Stimulated activated naive B cell treated with anti-CD40 and anti-IgM and Interleukin-4, amounts not matched to agents 10 μg/mL and 1 μg/mL and 100 μg/mL, for 72 hours (primary cell): ENCODE data around the gene CARMIL3.
"Not testable (repeated sequence)": the region's sequence is repeated elsewhere in the genome, so short reads cannot be mapped to it uniquely, and the experiment has no call there.

Experiments
- ATAC-seq, 2 donors: fragments of 150-1000 bp; cut with Tn5 transposase; replicated peaks; 2 replicates each; pipeline ENCODE4 v1.10.0; 2021; ENCODE audit warnings: moderate library complexity in 1 of 2
- DNase-seq: peaks from one replicate; pipeline ENCODE4 v3.0.0; 2021
- H3K27ac Mint-ChIP-seq: one replicate; pipeline ENCODE4 v1.8.0; 2022; ENCODE audit warnings: mild to moderate bottlenecking, mixed read lengths
- H3K27me3 Mint-ChIP-seq, 2 donors: one replicate each; pipeline ENCODE4 v1.8.0; 2022; ENCODE audit warnings: mixed read lengths in 2 of 2
- H3K36me3 Mint-ChIP-seq, 2 donors: one replicate each; pipeline ENCODE4 v1.8.0; 2022; ENCODE audit warnings: mixed read lengths in 2 of 2, mild to moderate bottlenecking in 1 of 2
- H3K4me1 Mint-ChIP-seq, 2 donors: one replicate each; pipeline ENCODE4 v1.8.0; 2022; ENCODE audit warnings: mixed read lengths in 2 of 2, mild to moderate bottlenecking in 1 of 2
- H3K4me3 Mint-ChIP-seq, 2 donors: one replicate each; pipeline ENCODE4 v1.8.0; 2022; ENCODE audit warnings: mild to moderate bottlenecking in 2 of 2, mixed read lengths in 2 of 2, moderate library complexity in 1 of 2
- H3K9me3 Mint-ChIP-seq, 2 donors: one replicate each; pipeline ENCODE4 v1.8.0; 2022; ENCODE audit warnings: mixed read lengths in 2 of 2, mild to moderate bottlenecking in 1 of 2

Gene CARMIL3, protein sequence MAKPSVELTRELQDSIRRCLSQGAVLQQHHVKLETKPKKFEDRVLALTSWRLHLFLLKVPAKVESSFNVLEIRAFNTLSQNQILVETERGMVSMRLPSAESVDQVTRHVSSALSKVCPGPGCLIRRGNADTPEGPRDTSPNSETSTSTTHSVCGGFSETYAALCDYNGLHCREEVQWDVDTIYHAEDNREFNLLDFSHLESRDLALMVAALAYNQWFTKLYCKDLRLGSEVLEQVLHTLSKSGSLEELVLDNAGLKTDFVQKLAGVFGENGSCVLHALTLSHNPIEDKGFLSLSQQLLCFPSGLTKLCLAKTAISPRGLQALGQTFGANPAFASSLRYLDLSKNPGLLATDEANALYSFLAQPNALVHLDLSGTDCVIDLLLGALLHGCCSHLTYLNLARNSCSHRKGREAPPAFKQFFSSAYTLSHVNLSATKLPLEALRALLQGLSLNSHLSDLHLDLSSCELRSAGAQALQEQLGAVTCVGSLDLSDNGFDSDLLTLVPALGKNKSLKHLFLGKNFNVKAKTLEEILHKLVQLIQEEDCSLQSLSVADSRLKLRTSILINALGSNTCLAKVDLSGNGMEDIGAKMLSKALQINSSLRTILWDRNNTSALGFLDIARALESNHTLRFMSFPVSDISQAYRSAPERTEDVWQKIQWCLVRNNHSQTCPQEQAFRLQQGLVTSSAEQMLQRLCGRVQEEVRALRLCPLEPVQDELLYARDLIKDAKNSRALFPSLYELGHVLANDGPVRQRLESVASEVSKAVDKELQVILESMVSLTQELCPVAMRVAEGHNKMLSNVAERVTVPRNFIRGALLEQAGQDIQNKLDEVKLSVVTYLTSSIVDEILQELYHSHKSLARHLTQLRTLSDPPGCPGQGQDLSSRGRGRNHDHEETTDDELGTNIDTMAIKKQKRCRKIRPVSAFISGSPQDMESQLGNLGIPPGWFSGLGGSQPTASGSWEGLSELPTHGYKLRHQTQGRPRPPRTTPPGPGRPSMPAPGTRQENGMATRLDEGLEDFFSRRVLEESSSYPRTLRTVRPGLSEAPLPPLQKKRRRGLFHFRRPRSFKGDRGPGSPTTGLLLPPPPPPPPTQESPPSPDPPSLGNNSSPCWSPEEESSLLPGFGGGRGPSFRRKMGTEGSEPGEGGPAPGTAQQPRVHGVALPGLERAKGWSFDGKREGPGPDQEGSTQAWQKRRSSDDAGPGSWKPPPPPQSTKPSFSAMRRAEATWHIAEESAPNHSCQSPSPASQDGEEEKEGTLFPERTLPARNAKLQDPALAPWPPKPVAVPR (N-terminal part only)

DNA sequence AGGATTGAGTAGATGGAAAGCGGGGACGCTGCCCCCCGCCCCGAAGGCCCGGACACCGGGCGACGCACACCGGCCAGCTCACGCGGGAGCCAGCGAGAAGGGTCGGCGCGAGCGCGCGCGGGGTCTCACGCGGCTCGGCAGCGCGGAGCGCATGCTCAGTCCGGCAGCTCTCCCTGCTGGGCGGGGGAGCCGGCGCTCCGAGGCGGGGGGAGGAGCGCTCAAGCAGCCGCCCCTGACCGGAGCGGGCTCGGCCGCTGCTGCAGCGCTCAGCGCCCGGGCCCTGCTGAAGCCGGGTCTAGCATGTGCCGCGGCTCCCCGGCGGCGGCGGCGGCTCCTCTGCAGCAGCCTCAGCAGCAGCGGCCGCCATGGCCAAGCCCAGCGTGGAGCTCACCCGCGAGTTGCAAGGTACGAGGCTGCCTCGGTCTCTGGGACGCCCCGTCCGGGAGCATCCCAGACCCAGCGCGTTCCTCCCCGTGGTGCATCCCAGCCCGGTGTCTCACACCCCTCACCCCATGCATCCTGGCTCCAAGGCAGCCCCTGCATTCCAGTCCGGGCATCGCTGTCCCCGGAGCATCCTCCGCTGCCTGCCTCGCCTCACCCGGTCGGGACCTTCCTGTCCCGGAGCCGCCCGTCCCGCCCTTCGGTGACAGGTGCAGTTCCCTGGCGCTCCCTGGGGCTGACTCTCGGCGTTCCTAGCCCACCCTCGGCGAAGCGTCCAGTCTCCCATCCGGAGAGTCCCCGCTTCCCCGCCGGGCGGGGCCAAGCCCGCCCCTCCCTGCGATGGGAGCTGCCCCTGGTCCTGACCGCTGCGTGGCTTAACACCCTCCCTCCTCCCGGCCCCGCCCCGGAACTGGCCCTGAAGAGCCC lies at the start of gene CARMIL3:
Gene CARMIL3 (plus strand): TSS at position 221 of the 867 bp plus-strand sequence. CDS start 145 bp downstream, at position 366.
- Mint-ChIP-seq H3K9me3 (no peaks in the 10 kb centered on the region), H3K27ac (peak within 1 kb of the TSS; percentile 65), H3K27me3 (peaks cover 25 to 34% of the 10 kb centered on the region in 2 donors), H3K36me3 (no peaks in the 10 kb centered on the region), H3K4me1 (peaks cover 32 to 44% of the 10 kb centered on the region in 2 donors), H3K4me3 (peak within 1 kb of the TSS; percentile 81 to 88)
- peak; percentile 84 to 86 for ATAC-seq
- DNase-seq = peak; percentile 57

DNA sequence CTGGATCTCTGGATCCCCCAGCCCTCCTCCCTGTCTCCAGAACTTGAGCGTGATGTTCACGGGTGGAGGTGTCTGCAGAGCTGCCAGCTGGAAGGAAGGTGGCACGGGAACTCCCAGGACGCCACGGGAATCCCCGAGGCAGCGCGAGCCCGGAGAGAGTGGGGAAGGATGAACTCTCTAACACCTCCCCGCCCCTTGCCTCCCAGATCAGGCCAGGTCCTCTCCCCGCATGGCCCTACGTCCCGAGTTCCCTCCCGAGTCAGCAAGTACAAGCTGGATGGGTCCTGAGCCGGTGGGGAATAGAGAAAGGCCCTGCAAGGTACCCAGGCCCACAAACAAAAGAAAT lies 45.4 kb upstream of the CARMIL3 start:
- H3K9me3 Mint-ChIP-seq, H3K27me3 Mint-ChIP-seq, H3K27ac Mint-ChIP-seq, DNase-seq, H3K36me3 Mint-ChIP-seq: not testable (repeated sequence)
- peaks cover 13 to 28% of the 10 kb centered on the region in 2 donors for H3K4me1 Mint-ChIP-seq
- peak; percentile 41 to 45 for ATAC-seq
- peak overlapping the region; percentile 17 to 83 for H3K4me3 Mint-ChIP-seq

DNA sequence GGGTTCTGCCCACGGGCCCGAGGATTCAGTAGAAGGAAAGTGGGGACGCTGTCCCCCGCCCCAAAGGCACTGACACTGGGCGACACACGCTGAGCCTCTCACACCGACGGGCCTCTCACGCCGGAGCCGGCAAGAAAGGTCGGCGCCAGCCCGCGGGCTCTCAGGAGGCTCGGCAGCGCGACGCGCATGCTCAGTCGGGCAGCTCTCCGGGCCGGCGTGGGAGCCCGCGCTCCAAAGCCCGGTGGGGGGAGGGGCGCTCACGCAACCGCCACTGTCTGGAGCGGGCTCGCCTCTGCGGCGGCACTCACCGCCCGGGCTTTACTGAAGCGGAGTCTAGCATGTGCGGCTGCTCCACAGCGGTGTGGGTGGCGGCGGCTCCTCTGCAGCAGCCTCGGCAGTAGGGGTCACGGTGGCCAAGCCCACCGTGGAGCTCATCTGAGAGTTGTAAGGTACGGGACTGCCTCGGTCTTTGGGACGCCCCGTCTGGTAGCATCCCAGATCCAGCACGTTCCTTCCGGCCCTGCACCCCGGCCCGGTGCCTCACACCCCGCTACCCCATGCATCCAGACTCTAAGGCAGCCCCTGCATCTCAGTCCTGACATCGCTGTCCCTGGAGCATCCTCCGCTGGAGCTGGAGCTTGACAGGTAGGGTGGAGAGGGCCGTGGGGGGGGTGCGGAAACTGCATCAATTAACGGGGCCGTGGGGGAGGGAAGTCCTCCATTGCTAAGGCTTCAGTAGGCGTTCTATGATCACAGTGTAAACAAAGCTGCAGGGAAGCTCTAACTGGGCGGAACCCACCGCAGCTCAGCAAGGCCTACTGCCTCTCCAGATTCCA lies 44.8 kb upstream of the CARMIL3 start:
- peak overlapping the region; percentile 82 to 83 for H3K4me3 Mint-ChIP-seq
- not testable (repeated sequence) for H3K9me3 Mint-ChIP-seq, H3K27me3 Mint-ChIP-seq, H3K36me3 Mint-ChIP-seq
- DNase-seq (peak; percentile 54), ATAC-seq (peak; percentile 92 to 95)
- H3K4me1 Mint-ChIP-seq = peaks cover 13 to 28% of the 10 kb centered on the region in 2 donors
- H3K27ac Mint-ChIP-seq = peak overlapping the region; percentile 65

DNA sequence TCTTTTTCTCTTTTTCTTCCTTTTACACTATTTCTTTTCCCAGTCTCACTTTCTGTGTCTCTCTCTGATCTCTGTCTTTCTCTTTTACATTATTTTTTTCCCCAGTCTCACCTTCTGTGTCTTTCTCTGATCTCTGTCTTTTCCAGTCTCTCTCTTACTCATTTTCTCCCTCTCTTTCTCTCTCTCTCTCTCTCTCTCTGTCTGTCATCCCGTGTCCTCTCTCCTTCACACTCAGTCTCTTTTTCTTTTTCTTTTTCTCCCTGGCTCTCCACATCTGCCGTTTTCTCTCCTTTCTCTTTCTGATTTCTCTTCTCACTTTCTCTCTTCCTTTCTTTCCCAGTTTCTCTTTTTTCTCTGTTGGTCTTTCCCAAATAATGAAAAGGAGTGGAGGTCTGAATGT lies 40.8 kb upstream of the CARMIL3 start:
- no peaks in the 10 kb centered on the region for H3K27me3 Mint-ChIP-seq
- DNase-seq = no peak
- no peaks in the 10 kb centered on the region for H3K36me3 Mint-ChIP-seq
- no peak for ATAC-seq
- H3K27ac Mint-ChIP-seq = peak overlapping the region; percentile 1
- H3K4me1 Mint-ChIP-seq = peaks cover 13 to 28% of the 10 kb centered on the region in 2 donors
- H3K4me3 Mint-ChIP-seq = no peak overlapping the region
- H3K9me3 Mint-ChIP-seq = no peaks in the 10 kb centered on the region

DNA sequence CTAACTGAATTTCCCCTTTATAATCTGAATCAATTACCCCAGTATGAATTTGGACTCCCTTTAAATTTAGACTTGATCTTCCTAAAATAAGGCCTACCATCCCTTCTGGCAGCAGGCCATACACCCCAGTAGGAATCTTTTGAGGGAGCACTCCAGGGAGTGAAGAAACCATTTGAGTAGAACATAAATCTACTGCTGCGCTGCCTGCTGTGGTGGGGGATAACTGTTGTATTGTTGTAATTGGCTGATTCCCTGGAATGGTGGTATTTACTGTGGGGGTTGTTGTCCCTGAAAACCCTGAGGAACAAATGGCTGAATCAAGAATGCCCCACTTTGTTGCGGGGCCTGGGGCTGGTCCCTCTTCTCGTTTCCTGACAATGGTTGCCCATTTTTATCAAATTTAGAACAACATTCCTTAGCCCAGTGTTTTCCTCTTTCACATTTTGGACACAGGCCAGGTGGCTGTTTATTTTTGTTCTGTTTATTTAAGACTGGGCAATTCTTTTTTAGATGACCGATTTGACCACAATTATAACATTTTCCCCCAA lies 39.0 kb upstream of the CARMIL3 start:
- H3K36me3 Mint-ChIP-seq, DNase-seq, H3K4me3 Mint-ChIP-seq, H3K9me3 Mint-ChIP-seq, H3K27me3 Mint-ChIP-seq, ATAC-seq, H3K27ac Mint-ChIP-seq: not testable (repeated sequence)
- peaks cover 17 to 41% of the 10 kb centered on the region in 2 donors for H3K4me1 Mint-ChIP-seq

DNA sequence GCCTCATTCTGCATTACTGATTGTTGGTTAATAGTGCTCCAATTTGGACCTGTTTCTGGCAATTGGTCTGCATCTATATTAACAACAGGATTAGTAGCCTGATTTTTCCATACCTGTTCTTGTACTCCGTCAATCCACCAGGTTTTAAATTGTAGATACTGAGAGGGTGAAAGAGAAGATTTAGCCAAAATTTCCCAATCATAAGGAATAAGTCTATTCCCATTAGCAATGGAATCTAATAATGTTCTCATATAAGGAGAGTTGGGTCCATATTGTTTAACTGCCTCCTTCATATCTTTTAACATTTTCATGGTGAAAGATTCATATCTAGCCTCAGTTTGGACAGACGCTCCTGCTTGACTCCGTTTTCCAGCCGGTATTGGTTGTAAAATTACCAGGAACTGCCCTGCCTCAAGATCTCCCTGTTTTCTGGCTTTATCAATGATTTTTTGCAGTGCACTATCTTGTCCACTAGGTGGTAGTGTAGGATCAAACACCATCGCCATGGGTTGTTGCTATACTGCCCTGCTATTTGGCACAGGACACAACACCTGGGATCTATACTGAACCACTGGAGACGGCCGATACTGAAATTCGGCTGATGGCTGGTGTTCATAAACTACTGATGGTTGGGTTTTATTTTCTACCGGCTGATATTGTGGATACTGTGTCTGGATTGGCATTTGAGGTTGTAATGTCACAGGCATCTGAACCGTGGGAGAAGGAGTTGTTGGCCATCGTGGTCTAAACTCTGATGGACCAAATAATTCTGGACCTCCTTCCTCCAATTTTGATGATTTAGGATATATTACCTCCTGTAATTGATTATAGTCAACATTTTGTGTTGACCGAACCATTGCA lies 37.9 kb upstream of the CARMIL3 start:
- H3K27me3 Mint-ChIP-seq = peaks cover 0 to 6% of the 10 kb centered on the region in 2 donors
- no peaks in the 10 kb centered on the region for H3K9me3 Mint-ChIP-seq
- H3K27ac Mint-ChIP-seq = no peak overlapping the region
- ATAC-seq (peak; percentile 91 to 93), DNase-seq (peak; percentile 47)
- peaks cover 15 to 35% of the 10 kb centered on the region in 2 donors for H3K4me1 Mint-ChIP-seq
- H3K36me3 Mint-ChIP-seq = no peaks in the 10 kb centered on the region
- no peak overlapping the region for H3K4me3 Mint-ChIP-seq

DNA sequence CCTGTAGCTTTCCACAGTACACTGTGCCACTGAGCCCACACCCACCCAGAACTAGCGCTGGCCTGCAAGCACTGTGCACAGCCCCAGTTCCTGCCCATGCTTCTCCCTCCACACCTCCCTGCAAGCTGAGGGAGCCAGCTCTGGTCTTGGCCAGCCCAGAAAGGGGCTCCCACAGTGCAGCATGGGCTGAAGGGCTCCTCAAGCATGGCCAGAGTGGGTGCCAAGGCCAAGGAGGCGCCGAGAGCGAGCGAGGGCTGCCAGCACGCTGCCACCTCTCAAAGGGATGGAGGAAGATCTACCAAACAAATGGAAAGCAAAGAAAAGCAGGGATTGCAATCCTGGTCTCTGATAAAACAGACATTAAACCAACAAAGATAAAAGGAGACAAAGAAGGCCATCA lies 36.1 kb upstream of the CARMIL3 start:
- not testable (repeated sequence) for H3K27me3 Mint-ChIP-seq, H3K4me3 Mint-ChIP-seq, DNase-seq, H3K36me3 Mint-ChIP-seq, ATAC-seq, H3K27ac Mint-ChIP-seq, H3K9me3 Mint-ChIP-seq
- peaks cover 10 to 20% of the 10 kb centered on the region in 2 donors for H3K4me1 Mint-ChIP-seq

DNA sequence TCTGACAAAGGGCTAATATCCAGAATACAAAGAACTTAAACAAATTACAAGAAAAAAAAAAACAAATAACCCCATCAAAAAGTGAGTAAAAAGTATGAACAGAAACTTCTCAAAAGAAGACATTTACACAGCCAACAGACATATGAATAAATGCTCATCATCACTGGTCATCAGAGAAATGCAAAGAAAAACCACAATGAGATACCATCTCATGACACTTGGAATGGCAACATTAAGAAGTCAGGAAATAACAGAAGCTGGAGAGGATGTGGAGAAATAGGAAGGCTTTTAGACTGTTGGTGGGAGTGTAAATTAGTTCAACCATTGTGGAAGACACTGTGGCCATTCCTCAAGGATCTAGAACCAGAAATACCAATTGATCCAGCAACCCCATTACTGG lies 32.8 kb upstream of the CARMIL3 start:
- H3K27ac Mint-ChIP-seq, H3K9me3 Mint-ChIP-seq, ATAC-seq, H3K36me3 Mint-ChIP-seq, H3K4me3 Mint-ChIP-seq, H3K27me3 Mint-ChIP-seq, DNase-seq: not testable (repeated sequence)
- peaks cover 6 to 14% of the 10 kb centered on the region in 2 donors for H3K4me1 Mint-ChIP-seq

DNA sequence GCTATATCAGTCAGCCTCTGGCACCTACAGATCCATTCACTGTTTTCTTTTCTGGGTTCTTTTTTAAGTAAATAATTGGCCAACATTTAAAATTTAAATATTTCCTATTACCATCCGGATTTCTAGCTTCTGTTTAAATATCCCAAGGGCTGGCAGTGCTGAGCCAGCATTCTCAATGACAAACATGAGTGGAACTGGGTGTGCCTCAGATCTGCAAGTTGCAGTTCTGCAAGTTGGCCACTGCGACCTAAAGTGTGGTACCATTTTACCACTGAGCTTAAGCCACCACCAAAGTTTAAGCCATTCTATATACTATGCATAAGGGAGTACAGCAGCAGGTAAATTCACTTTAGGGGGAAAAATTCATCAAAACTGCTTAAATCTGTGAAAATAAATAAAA lies 31.9 kb upstream of the CARMIL3 start:
- ATAC-seq = peak; percentile 69 to 71
- H3K9me3 Mint-ChIP-seq, H3K27me3 Mint-ChIP-seq, DNase-seq, H3K27ac Mint-ChIP-seq, H3K4me3 Mint-ChIP-seq, H3K36me3 Mint-ChIP-seq: not testable (repeated sequence)
- peaks cover 6 to 14% of the 10 kb centered on the region in 2 donors for H3K4me1 Mint-ChIP-seq

DNA sequence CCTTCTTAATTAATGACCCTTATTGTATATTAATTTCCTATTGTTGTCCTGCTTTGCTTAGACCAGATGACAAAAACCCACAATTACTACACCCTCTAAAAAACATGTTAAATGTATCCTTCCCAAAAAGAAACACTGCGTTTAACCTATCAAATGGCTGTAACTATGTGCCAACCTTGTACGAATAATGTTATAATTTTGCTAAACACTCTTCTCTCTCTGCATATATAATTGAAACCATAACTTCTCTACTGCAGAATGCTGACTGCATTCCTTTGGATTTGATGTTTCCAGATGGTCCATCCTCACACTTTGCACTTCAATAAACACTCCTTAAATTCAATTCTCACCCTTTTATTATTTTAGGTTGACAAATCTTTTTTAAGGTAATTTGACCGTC lies 31.3 kb upstream of the CARMIL3 start:
- not testable (repeated sequence) for H3K9me3 Mint-ChIP-seq, DNase-seq, H3K4me3 Mint-ChIP-seq, H3K36me3 Mint-ChIP-seq, H3K27me3 Mint-ChIP-seq, H3K27ac Mint-ChIP-seq, ATAC-seq
- H3K4me1 Mint-ChIP-seq = peaks cover 6 to 14% of the 10 kb centered on the region in 2 donors

DNA sequence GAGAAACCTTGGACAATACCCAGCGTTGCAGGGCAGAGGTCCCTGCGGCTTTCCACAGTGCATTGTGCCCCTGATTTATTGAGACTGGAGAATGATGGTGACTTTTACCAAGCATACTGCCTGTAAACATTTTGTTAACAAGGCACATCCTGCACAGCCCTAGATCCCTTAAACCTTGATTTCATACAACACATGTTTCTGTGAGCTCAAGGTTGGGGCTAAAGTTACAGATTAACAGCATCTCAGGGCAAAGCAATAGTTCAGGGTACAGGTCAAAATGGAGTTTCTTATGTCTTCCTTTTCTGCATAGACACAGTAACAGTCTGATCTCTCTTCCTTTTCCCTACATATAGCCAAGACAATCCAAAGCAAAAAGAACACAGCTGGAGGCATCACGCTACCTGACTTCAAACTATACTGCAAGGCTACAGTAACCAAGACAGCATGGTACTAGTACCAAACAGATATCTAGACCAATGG lies 26.8 kb upstream of the CARMIL3 start:
- DNase-seq, H3K36me3 Mint-ChIP-seq, ATAC-seq, H3K9me3 Mint-ChIP-seq, H3K27ac Mint-ChIP-seq, H3K4me3 Mint-ChIP-seq, H3K4me1 Mint-ChIP-seq: not testable (repeated sequence)
- H3K27me3 Mint-ChIP-seq = peaks cover 6 to 12% of the 10 kb centered on the region in 2 donors

DNA sequence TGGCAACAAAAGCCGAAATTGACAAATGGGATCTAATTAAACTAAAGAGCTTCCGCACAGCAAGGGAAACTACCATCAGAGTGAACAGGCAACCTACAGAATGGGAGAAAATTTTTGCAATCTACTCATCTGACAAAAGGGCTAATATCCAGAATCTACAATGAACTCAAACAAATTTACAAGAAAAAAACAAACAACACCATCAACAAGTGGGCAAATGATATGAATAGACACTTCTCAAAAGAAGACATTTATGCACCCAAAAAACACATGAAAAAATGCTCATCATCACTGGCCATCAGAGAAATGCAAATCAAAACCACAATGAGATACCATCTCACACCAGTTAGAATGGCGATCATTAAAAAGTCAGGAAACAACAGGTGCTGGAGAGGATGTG lies 22.1 kb upstream of the CARMIL3 start:
- not testable (repeated sequence) for H3K4me1 Mint-ChIP-seq, H3K27ac Mint-ChIP-seq, ATAC-seq, H3K4me3 Mint-ChIP-seq, DNase-seq, H3K36me3 Mint-ChIP-seq, H3K9me3 Mint-ChIP-seq
- peaks cover 6 to 12% of the 10 kb centered on the region in 2 donors for H3K27me3 Mint-ChIP-seq
